Stomach (tissue), 9 donors: Measurements from ENCODE around the gene MBD2. TPM values are rescaled to one million over a fixed set of nuclear protein-coding genes. Genes with fewer than 3 reads are reported as not detected.

Experiments
- DNase-seq, 2 donors: peaks; one replicate each; pipeline versions ENCODE4 v3.0.0 to v3.0.0-alpha.2; 2013 to 2019
- H3K27ac ChIP-seq, 5 donors: fragments of 200-600 bp in 4 of 5; sonication (generic) in 4 of 5; one replicate each; pipeline ENCODE4 v1.5.1; 2013 to 2019; ENCODE audit warnings: mild to moderate bottlenecking in 1 of 5, moderate library complexity in 1 of 5
- H3K27me3 ChIP-seq, 3 donors: fragments of 200-600 bp; sonication (generic); one replicate each; pipeline ENCODE4 v1.5.1; 2017 to 2019; ENCODE audit warnings: mixed run types in 1 of 3
- H3K36me3 ChIP-seq, 4 donors: fragments of 200-600 bp; sonication (generic); 1 replicate in 3 of 4; 2 replicates in 1 of 4; pipeline ENCODE4 v1.5.1; 2016 to 2019
- H3K4me1 ChIP-seq, 4 donors: fragments of 200-600 bp; sonication (generic); one replicate each; pipeline ENCODE4 v1.5.1; 2016 to 2019
- H3K4me3 ChIP-seq, 4 donors: fragments of 200-600 bp; sonication (generic) in 3 of 4; one replicate each; pipeline ENCODE4 v1.5.1; 2016 to 2019; ENCODE audit warnings: mild to moderate bottlenecking in 1 of 4
- H3K9me3 ChIP-seq, 4 donors: fragments of 200-600 bp; sonication (generic); one replicate each; pipeline ENCODE4 v1.5.1; 2016 to 2019
- EP300 ChIP-seq: sonication (generic); formaldehyde crosslinking; IDR thresholded peaks from one replicate; pipeline ENCODE4 v1.6.1; 2017; ENCODE audit warnings: antibody characterized with exemption
- POLR2A ChIP-seq, 4 donors: fragments of 450-650 bp; IDR thresholded peaks; one replicate each; pipeline ENCODE4 v1.6.1; 2016; ENCODE audit warnings: antibody characterized with exemption in 4 of 4, control low read depth in 2 of 4, mild to moderate bottlenecking in 1 of 4, moderate library complexity in 1 of 4
- POLR2AphosphoS5 ChIP-seq, 3 donors: sonication (generic); formaldehyde crosslinking; IDR thresholded peaks; one replicate each; pipeline ENCODE4 v1.6.1; 2016; ENCODE audit warnings: antibody characterized with exemption in 3 of 3
- WGBS, 5 donors: extraction: QIAGEN DNeasy Blood & Tissue Kit in 3 of 5; methylation state at CpG; one replicate each; pipeline versions ENCODE4 v1.1.5 to v1.1.7; 2013 to 2018; 5-methylcytosine and 5-hydroxymethylcytosine counted together
- intact Hi-C: fragments of 100-400 bp; cut with DNase I; formaldehyde crosslinking; loops from one replicate; pipeline ENCODE4 v1.15.1; 2023; ENCODE audit warnings: low total_unique reads
- polyA plus RNA-seq, 3 donors: library from polyadenylated mRNA; stranded (reverse); fragments of 200-250 nt; gene quantifications; one replicate each; pipeline ENCODE4 v1.2.3, GENCODE V29; 2013
- total RNA-seq, 5 donors: library from RNA; depleted of rRNA; stranded (reverse); fragments of >200 nt; gene quantifications; one replicate each; pipeline versions ENCODE4 v1.1.0 to v1.2.3, GENCODE V29; 2014 to 2016
- TF ChIP-seq, protein P1 (sequence below), 7 experiments: fragments of 450-650 bp in 4 of 7; fragments of 200-600 bp in 3 of 7; sonication (generic) in 3 of 7; IDR thresholded peaks; one replicate each; pipeline ENCODE4 v1.5.1; 2016 to 2019; ENCODE audit warnings: antibody characterized with exemption in 7 of 7, control low read depth in 2 of 7, mild to moderate bottlenecking in 1 of 7
- donor health status: healthy with polysubstance abuse.
- donor health status: Bipolar disorder and iron deficiency.
- donor health status: healthy.

The MBD2 gene
- total and polyA plus RNA-seq, 8 donors: 23.3 to 70.5 (median 38.5) TPM

DNA sequence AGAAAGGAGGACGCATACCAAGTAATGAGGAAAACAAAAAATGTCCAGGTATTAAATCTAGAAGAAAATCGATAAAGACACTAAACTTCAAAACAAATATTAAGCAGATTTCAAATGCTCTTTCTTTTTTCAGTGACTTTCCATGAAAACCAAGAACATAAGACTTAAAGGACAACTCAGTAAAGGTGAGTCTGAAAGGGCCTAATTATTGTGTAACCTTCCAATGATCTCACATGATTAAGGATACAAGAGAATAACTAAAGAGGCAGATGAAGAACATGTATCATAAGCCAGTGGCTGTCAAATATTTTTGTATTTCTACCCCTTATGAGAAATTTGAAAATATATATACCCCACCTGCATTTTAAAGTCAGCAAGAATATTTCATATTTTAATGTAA, 30.7 kb downstream of the MBD2 start:
- Histone ChIP-seq H3K27ac (no peak overlapping the region), H3K4me3 (no peak overlapping the region), H3K27me3 (no peaks in the 10 kb centered on the region), H3K36me3 (peaks cover 0 to 26% (median 16%) of the 10 kb centered on the region in 4 donors), H3K9me3 (no peaks in the 10 kb centered on the region), H3K4me1 (no peaks in the 10 kb centered on the region)
- no peak for TF ChIP-seq POLR2AphosphoS5 (IDR thresholded peaks at IDR 0.05)
- TF ChIP-seq POLR2A (IDR thresholded peaks at IDR 0.05): no peak
- TF ChIP-seq, protein P1, sequence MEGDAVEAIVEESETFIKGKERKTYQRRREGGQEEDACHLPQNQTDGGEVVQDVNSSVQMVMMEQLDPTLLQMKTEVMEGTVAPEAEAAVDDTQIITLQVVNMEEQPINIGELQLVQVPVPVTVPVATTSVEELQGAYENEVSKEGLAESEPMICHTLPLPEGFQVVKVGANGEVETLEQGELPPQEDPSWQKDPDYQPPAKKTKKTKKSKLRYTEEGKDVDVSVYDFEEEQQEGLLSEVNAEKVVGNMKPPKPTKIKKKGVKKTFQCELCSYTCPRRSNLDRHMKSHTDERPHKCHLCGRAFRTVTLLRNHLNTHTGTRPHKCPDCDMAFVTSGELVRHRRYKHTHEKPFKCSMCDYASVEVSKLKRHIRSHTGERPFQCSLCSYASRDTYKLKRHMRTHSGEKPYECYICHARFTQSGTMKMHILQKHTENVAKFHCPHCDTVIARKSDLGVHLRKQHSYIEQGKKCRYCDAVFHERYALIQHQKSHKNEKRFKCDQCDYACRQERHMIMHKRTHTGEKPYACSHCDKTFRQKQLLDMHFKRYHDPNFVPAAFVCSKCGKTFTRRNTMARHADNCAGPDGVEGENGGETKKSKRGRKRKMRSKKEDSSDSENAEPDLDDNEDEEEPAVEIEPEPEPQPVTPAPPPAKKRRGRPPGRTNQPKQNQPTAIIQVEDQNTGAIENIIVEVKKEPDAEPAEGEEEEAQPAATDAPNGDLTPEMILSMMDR (IDR thresholded peaks at IDR 0.05): no peak
- no peak for TF ChIP-seq EP300
- DNase-seq: no peak
- 91 to 99% (median 93%) methylated on average over 2 of the region's 2 CpGs for WGBS, 5 donors
- intact Hi-C loops: no loop called here

DNA sequence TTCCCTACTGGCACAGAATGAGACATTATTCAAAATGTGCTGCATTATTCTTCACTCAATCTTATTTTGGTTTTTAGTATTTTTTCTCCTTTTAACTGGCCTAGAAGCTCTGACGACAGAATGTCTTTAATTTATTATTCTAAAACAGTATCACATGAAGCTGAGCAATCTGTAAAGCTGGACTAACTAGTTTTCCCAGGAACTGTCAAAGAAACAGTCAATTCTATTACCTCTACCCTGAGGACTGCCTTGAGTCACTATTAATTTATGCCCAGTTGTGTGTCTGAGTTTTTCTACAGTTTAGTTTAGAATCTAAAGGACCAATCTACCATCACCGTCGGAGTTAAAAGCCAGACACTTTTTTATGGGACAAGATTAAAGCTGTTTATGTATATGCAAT, 31.6 kb downstream of the MBD2 start:
- WGBS, 5 donors: 81 to 90% (median 83%) methylated on average over 3 of the region's 3 CpGs
- intact Hi-C loops: no loop called here

DNA sequence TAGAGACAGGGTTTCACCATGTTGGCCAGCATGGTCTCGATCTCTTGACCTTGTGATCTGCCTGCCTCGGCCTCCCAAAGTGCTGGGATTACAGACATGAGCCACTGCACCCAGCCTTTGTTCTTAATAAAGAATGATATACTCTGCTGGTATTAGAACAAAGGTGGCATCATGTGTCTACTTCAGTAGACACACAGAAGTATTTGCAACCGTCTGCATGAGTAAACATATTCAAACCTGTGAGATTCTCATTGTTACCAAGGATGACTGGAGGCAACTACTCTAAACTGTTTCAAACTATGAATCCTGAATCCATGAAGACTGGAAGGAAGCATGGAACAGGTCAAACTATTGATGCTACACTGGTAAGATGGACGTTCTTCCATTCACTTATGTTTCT, 32.1 kb downstream of the MBD2 start:
- no peak for TF ChIP-seq POLR2AphosphoS5 (IDR thresholded peaks at IDR 0.05)
- TF ChIP-seq EP300: no peak
- TF ChIP-seq POLR2A (IDR thresholded peaks at IDR 0.05): no peak
- TF ChIP-seq, protein P1 (IDR thresholded peaks at IDR 0.05): no peak
- Histone ChIP-seq H3K27me3 (no peaks in the 10 kb centered on the region), H3K27ac (no peak overlapping the region), H3K4me1 (no peaks in the 10 kb centered on the region), H3K36me3 (peaks cover 0 to 22% (median 21%) of the 10 kb centered on the region in 4 donors), H3K9me3 (no peaks in the 10 kb centered on the region), H3K4me3 (no peak overlapping the region)
- intact Hi-C loops: no loop called here
- 88 to 93% (median 91%) methylated on average over 4 of the region's 4 CpGs for WGBS, 5 donors
- no peak for DNase-seq

More for the DNA sequence above, 31.6 kb downstream of the MBD2 start:
- Histone ChIP-seq H3K27ac (no peak overlapping the region), H3K36me3 (peaks cover 0 to 20% (median 17%) of the 10 kb centered on the region in 4 donors), H3K27me3 (no peaks in the 10 kb centered on the region), H3K4me3 (no peak overlapping the region), H3K4me1 (no peaks in the 10 kb centered on the region), H3K9me3 (no peaks in the 10 kb centered on the region)
- DNase-seq: peak in 1 of 2 donors; percentile 13
- TF ChIP-seq EP300 (no peak), POLR2AphosphoS5 (IDR thresholded peaks at IDR 0.05) (no peak), POLR2A (IDR thresholded peaks at IDR 0.05) (no peak)
- TF ChIP-seq, protein P1 (IDR thresholded peaks at IDR 0.05): no peak

DNA sequence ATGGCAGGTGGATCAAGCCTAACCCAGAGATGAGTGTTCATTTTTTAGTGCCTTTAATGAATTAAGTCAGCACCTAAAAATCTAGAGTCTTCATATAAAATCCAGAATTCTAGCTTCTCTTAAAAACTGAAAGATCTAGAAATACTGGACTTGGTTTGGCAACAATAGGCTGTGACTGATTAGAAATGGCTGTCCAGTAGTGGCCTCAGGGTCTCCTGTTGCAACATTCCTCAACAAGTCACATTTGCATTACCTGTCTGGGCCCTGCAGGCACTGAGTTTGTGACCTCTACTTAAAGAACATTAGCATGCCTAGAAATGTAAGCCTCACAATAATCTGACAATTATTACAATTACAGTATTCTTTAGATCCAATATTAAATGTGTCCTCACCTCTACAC, 33.1 kb downstream of the MBD2 start:
- no peaks in the 10 kb centered on the region for H3K4me1 ChIP-seq
- H3K9me3 ChIP-seq: no peaks in the 10 kb centered on the region
- no peak overlapping the region for H3K27ac ChIP-seq
- H3K4me3 ChIP-seq: no peak overlapping the region
- peaks cover 0 to 32% (median 28%) of the 10 kb centered on the region in 4 donors for H3K36me3 ChIP-seq
- H3K27me3 ChIP-seq: no peaks in the 10 kb centered on the region
- DNase-seq: no peak
- intact Hi-C loops: no loop called here
- TF ChIP-seq, protein P1 (IDR thresholded peaks at IDR 0.05): no peak
- TF ChIP-seq POLR2A (IDR thresholded peaks at IDR 0.05): no peak
- no peak for TF ChIP-seq POLR2AphosphoS5 (IDR thresholded peaks at IDR 0.05)
- TF ChIP-seq EP300: no peak
